Thyroid gland (tissue), 4 donors: Measurements from ENCODE around the gene MMP10.

Experiments used
- POLR2A ChIP-seq, 2 donors: fragments of 450-650 bp; IDR thresholded peaks; one replicate each; pipeline ENCODE4 v1.6.1; 2017; ENCODE audit warnings: antibody characterized with exemption in 2 of 2, mild to moderate bottlenecking in 2 of 2, moderate library complexity in 1 of 2
- TF ChIP-seq, protein P1 (sequence below), 6 experiments: fragments of 200-600 bp in 3 of 6; fragments of 450-650 bp in 3 of 6; sonication (generic) in 3 of 6; IDR thresholded peaks; one replicate each; pipeline ENCODE4 v1.5.1; 2016 to 2019; ENCODE audit warnings: antibody characterized with exemption in 6 of 6, mild to moderate bottlenecking in 2 of 6, inconsistent platforms in 1 of 6, moderate library complexity in 1 of 6

DNA sequence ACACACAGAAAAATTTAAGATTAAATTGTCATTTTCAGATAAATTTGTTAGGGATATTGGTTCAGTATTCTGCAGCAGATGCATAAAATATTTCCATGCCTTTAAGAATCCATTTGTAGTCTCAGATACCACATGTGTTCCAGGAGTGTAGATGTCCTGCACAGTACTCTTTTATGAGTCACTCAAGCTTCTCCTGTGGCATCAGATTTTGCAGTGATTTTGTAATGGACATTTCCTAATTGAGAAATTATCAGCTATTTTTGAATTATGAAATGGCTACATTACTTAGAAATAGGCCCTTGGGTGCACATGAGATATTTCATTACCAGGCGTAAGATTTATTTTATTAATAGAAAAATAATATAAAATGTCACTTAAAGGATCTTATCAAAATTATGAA is 44.1 kb upstream of the MMP10 start:
- no peak for TF ChIP-seq POLR2A (IDR thresholded peaks at IDR 0.05)
- TF ChIP-seq, protein P1, sequence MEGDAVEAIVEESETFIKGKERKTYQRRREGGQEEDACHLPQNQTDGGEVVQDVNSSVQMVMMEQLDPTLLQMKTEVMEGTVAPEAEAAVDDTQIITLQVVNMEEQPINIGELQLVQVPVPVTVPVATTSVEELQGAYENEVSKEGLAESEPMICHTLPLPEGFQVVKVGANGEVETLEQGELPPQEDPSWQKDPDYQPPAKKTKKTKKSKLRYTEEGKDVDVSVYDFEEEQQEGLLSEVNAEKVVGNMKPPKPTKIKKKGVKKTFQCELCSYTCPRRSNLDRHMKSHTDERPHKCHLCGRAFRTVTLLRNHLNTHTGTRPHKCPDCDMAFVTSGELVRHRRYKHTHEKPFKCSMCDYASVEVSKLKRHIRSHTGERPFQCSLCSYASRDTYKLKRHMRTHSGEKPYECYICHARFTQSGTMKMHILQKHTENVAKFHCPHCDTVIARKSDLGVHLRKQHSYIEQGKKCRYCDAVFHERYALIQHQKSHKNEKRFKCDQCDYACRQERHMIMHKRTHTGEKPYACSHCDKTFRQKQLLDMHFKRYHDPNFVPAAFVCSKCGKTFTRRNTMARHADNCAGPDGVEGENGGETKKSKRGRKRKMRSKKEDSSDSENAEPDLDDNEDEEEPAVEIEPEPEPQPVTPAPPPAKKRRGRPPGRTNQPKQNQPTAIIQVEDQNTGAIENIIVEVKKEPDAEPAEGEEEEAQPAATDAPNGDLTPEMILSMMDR (IDR thresholded peaks at IDR 0.05): no peak
